HFFc6 (cell line): ENCODE measurements around the gene PLPP3. TPM values are rescaled to one million over a fixed set of nuclear protein-coding genes. Genes with fewer than 3 reads are reported as not detected.

ENCODE experiments used
- DNase-seq: peaks from one replicate; pipeline ENCODE4 v3.0.0-alpha.2; 2018
- H3K27ac Mint-ChIP-seq: 2 replicates; pipeline ENCODE4 v1.8.0; 2020; ENCODE audit warnings: mild to moderate bottlenecking, mixed read lengths
- H3K27me3 Mint-ChIP-seq: 2 replicates; pipeline ENCODE4 v1.8.0; 2021; ENCODE audit warnings: mild to moderate bottlenecking, moderate library complexity, mixed read lengths; ENCODE audit not compliant: insufficient read depth
- H3K36me3 Mint-ChIP-seq: 2 replicates; pipeline ENCODE4 v1.8.0; 2021; ENCODE audit warnings: low read depth, mixed read lengths
- H3K4me1 Mint-ChIP-seq: 2 replicates; pipeline ENCODE4 v1.8.0; 2020; ENCODE audit warnings: low read depth, mixed read lengths
- H3K4me3 Mint-ChIP-seq: 2 replicates; pipeline ENCODE4 v1.8.0; 2020; ENCODE audit warnings: mild to moderate bottlenecking, moderate library complexity, mixed read lengths
- H3K9me3 Mint-ChIP-seq: 2 replicates; pipeline ENCODE4 v1.8.0; 2020; ENCODE audit warnings: mild to moderate bottlenecking, mixed read lengths
- CTCF ChIP-seq: fragments of 200-600 bp; sonication (generic); IDR thresholded peaks from 2 replicates; pipeline ENCODE4 v1.5.0; 2021; ENCODE audit warnings: antibody characterized with exemption, mild to moderate bottlenecking
- total RNA-seq, 6 experiments: library from RNA; stranded (reverse); fragmentation: NEBNext Ultra II Directional; extraction: Animal tissue kit (Norgen Biotek cat#: 25700); gene quantifications; 2 replicates in 1 of 6; 3 replicates in 5 of 6; pipeline ENCODE4 v1.2.3, GENCODE V29; 2021

Gene PLPP3
- total RNA-seq, 6 experiments from 2014 or later, result 15.1 to 29.9 (median 24.8) TPM

- Mint-ChIP-seq H3K9me3 (no peaks in the 10 kb centered on the region), H3K4me3 (no peak overlapping the region), H3K36me3 (peaks cover 22% of the 10 kb centered on the region; the same call in 1 of the 2 replicates), H3K4me1 (peaks cover 15% of the 10 kb centered on the region), H3K27ac (no peak overlapping the region), H3K27me3 (no peaks in the 10 kb centered on the region)
- TF ChIP-seq CTCF, result no peak
- no peak for DNase-seq
Measured at GRCh38 chr1:56495538-56495937, 83.8 kb downstream of the PLPP3 start.

GRCh38 chr1:56494306-56494705, 85.1 kb downstream of the PLPP3 start:
- Mint-ChIP-seq H3K27me3 (peaks cover 4% of the 10 kb centered on the region), H3K36me3 (peaks cover 26% of the 10 kb centered on the region; the same call in 1 of the 2 replicates), H3K27ac (no peak overlapping the region), H3K4me1 (peaks cover 15% of the 10 kb centered on the region), H3K4me3 (no peak overlapping the region), H3K9me3 (no peaks in the 10 kb centered on the region)
- no peak for DNase-seq
- no peak for TF ChIP-seq CTCF

- peaks cover 4% of the 10 kb centered on the region for H3K27me3 Mint-ChIP-seq
Measured at GRCh38 chr1:56493826-56494225, 85.5 kb downstream of the PLPP3 start.

GRCh38 chr1:56491441-56491840, 87.9 kb downstream of the PLPP3 start:
- peak; percentile 66 for DNase-seq
- TF ChIP-seq CTCF, result no peak
- Mint-ChIP-seq H3K36me3 (peaks cover 25% of the 10 kb centered on the region; the same call in 1 of the 2 replicates), H3K27me3 (peaks cover 4% of the 10 kb centered on the region), H3K4me1 (peaks cover 15% of the 10 kb centered on the region), H3K9me3 (no peaks in the 10 kb centered on the region), H3K4me3 (no peak overlapping the region), H3K27ac (no peak overlapping the region)

More at GRCh38 chr1:56493826-56494225, 85.5 kb downstream of the PLPP3 start:
- no peak overlapping the region for H3K4me3 Mint-ChIP-seq
- DNase-seq, result no peak
- H3K27ac Mint-ChIP-seq, result no peak overlapping the region
- H3K9me3 Mint-ChIP-seq, result no peaks in the 10 kb centered on the region
- peaks cover 26% of the 10 kb centered on the region; the same call in 1 of the 2 replicates for H3K36me3 Mint-ChIP-seq
- H3K4me1 Mint-ChIP-seq, result peaks cover 15% of the 10 kb centered on the region
- TF ChIP-seq CTCF, result no peak

GRCh38 chr1:56490619-56491018, 88.7 kb downstream of the PLPP3 start:
- Mint-ChIP-seq H3K27ac (no peak overlapping the region), H3K4me1 (peaks cover 15% of the 10 kb centered on the region), H3K27me3 (peaks cover 4% of the 10 kb centered on the region), H3K9me3 (no peaks in the 10 kb centered on the region), H3K36me3 (peaks cover 16% of the 10 kb centered on the region; the same call in 1 of the 2 replicates), H3K4me3 (no peak overlapping the region)
- no peak for TF ChIP-seq CTCF
- no peak for DNase-seq

GRCh38 chr1:56489695-56490094, 89.7 kb downstream of the PLPP3 start:
- TF ChIP-seq CTCF, result no peak
- H3K4me1 Mint-ChIP-seq, result peaks cover 21% of the 10 kb centered on the region
- H3K4me3 Mint-ChIP-seq, result no peak overlapping the region
- H3K9me3 Mint-ChIP-seq, result no peaks in the 10 kb centered on the region
- no peak overlapping the region for H3K27ac Mint-ChIP-seq
- H3K27me3 Mint-ChIP-seq, result peaks cover 4% of the 10 kb centered on the region
- no peak for DNase-seq
- H3K36me3 Mint-ChIP-seq, result peaks cover 13% of the 10 kb centered on the region; the same call in 1 of the 2 replicates
